ENCODE results near the gene C19orf44.
A peak's percentile ranks its signal among the peaks of the same experiment; 100 is the strongest.
"Not testable (repeated sequence)": the region's sequence is repeated elsewhere in the genome, so short reads cannot be mapped to it uniquely, and the experiment has no call there.

C19orf44 gene

DNA sequence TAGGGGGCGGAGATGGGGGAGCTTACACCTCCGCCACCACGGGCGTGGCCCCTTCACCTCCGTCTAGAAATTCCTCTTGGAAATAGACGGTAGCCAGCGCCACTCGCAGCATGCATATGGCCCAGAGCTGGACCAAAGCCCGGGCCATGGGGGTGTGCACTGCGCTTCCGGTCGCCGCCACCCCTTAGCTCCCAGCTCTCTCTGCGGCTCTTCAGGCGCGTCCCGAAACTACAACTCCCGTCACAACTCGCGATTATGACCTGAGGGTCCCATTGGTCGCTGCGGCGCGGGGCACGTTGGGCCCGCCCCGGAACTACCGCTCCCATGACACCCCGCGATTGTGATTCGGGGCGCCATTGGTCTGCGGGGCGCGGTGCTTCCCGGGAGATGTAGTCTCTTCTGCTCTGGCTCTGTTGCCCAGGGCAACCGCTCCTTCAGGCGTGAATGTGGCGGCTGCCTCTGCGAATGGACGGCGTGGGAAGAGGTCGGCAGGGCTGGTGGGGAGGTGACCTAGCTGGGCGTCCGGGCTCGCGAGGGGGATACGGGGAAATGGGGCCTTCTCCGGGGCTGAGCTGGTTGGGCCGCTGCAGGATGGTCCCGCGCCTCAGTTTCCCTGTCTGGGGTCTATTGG is at the start of gene C19orf44, which contains the start of gene CALR3:
Gene C19orf44 (plus strand): TSS at position 413 of the 631 bp plus-strand sequence. CDS start 4,399 bp downstream, outside the sequence.
Gene CALR3 (minus strand): TSS at position 186 of the 631 bp plus-strand sequence. CDS start 38 bp downstream, at position 148.
- DNase-seq, result peak; percentile 99

DNA sequence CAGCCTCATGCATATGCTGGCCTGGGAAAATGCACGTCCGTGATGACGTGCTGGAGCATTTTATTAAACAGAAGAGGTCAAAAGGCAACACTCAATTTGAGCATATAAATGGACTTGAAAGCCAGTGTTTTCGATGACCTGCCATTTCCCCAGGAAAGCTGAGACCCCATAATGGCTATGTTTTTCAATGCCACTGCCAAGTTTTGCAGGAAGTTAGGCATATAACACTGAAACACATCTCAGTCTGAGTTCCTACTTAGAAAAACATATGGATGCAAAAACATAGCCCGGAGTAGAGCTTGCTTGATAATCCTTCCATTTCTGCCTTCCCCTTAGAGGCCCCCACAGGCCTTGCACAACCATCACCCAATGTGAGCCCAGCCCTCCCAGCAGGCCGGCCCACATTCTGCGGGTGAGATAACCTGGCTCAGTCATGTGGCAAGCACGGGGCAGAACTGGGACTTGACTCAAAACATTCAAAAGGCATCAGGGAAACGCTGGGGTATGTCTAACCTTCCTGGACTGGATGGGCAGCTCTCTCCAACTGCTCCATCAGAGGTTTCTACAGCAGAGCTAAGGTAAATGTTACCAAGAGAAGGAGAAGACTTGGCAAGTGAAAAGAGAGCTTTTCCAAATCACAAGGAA is 49.3 kb upstream of the C19orf44 start:
- DNase-seq, result peak; percentile 78

- DNase-seq, result not testable (repeated sequence)
These were observed 47.3 kb upstream of the C19orf44 start for GRCh38 chr19:16448872-16449271.

DNA sequence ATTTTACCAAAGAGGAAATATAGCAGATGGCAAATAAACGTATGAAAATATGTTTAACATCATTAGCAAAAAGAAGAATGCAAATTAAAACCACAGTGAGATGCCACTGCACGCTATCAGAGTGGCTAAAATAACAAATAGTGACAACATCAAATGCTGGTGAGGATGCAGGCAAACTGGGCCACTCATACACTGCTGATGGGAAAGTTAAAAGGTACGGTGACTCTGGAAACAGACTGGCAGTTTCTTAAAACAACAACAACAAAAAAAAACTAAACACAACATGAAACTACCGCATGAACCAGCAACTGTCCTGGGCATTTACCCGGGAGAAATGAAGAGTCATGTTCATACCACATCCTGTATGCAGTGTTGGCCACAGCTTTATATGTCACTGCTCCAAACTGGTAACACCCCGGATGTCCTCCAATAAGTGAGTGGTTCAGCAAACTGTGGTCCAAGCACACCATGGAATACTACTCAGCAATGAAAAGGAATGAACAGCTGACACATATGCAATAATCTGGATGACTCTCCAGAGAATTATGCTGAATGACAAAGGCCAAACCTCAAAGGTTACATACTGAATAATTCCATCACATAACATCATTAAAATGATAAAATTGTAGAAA is 46.7 kb upstream of the C19orf44 start:
- no peak for DNase-seq

- peak; percentile 97 for DNase-seq
These were observed 43.9 kb upstream of the C19orf44 start for GRCh38 chr19:16452325-16452724.

DNA sequence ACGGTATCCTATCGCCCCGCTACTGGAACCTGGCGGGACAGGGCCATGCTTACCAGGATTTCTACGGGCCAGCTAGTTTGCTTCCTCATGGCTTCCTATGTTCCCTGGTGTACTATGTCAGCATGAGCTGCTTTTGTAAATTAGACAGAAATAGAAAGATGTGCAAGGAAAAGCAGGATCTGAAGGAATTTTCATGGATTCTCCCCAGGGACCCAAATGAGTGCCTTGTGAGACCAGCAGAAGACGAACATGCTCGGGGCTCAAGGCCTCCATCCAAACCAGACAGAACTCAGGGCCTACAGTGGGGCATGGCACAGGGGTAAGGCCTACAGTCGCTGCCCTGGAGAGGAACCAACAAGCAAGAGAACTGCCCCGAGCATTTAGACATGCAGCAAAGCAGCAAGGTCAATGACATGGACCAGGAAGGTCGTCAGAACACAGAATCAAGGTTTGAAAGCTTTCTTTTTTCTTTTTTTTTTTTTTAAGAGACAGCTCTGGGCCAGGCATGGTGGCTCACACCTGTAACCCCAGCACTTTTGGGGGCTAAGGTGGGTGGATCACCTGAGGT is 41.8 kb upstream of the C19orf44 start:
- no peak for DNase-seq

DNA sequence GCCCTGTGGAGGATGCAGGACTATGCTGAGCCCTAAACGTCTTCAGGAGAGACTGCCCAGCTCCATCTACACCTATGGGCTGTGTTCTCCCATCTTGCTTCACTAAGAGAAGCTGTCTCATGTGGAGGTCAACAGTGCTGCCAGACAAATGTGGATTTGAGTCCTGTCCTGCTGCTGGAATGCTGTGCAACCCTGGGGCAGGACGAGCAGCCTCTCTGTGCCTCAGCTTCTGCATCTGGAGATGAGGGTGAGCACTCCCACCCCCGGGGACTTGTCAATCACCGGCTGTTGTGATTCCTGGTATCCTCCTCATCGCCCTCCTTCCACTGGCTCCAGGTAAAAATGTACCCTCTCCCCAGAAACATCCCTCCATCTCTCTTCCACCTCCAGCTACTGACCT is 40.7 kb upstream of the C19orf44 start:
- DNase-seq, result no peak

GRCh38 chr19:16456652-16457194 is 39.5 kb upstream of the C19orf44 start:
- DNase-seq, result no peak

GRCh38 chr19:16457195-16457953 is 38.8 kb upstream of the C19orf44 start:
- no peak for DNase-seq

- no peak for DNase-seq
These were observed 38.3 kb upstream of the C19orf44 start for GRCh38 chr19:16457954-16458331.

DNA sequence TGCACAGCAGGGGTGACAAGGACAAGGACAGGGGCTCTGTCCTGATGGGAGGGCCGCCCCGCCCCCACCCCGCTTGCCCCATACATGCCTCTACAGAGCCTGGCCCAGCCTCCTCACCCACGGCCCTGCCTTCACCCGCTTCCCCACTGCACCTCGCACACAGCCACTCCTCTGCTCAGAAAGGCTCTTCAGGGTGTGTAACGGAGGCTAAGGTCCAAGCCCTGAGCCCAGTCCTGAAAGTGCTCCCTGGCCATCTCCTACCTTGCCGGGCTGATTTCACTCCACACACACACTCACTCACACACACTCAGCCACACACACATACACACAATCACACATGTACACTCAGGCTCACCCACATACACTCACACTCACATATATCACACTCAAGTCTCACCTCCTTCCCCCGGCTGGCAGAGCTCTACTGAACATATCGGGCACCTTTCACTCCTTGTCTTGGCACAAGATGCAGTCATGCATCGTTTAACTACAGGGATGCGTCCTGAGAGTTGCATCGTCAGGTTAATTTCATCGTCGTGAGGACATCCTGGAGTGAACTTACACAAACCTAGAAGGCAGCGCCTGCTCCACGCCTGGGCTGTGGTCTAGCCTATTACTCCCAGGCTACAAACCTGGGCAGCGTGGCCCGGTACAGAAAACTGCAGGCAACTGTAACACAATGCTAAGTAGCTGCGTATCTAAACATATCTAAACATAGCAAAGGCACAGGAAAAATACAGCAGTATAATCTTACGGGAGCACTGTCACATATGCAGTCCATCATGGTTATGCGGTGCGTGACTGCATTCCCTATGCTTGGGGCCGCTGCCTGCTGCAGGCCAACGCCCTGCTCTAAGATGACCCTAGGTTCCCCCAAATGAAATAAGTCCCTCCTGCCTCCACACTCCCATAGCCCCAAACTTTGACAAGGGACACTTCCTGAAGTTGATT is 37.5 kb upstream of the C19orf44 start:
- no peak for DNase-seq

- no peak for DNase-seq
These were observed 36.5 kb upstream of the C19orf44 start for GRCh38 chr19:16459680-16460079.

GRCh38 chr19:16460454-16460853 is 35.7 kb upstream of the C19orf44 start:
- DNase-seq, result no peak

DNA sequence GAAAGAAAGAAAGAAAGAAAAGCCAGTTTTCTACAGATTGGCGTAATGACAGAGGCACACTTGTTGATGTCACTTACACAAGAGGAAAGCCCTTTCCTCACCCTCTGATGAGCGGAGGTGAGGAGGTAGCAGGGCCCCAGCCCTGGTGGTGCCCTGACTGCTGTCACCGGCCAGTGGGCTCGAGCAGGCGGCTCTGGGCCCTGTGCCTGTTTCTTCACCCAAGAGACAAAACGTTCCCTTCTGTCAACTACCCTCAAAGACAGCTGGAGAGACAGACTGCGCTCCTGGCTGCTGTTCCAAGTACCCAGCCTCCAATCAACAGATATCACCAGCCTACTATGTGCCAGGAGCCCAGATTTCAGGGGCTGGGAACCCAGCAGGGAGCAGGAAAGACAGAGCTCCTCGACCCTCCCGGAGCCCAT is 34.6 kb upstream of the C19orf44 start:
- no peak for DNase-seq

DNA sequence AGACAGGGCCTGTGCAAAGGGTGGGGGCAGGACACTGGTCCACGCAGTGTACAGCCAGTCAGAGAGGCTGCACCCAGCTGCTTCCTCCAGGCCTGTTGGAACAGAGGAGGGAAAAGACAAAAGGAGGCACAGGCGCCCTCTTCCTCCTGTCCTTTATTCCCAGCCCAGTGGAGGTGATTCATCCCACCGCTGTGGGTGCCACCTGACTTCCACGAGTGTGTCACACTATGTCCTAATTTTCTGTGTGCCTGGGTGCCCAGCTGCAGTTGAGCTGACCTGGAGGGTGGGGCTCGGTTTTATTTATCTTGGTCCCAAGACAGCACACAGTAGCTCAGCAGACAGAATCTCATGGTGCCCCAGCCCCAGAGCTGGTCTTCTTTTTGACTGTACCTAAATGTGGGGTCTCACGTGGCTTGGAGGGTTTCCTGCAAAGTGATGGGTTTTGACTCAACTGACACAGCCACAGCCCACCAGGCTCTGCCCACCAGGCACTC is 33.4 kb upstream of the C19orf44 start:
- no peak for DNase-seq

DNA sequence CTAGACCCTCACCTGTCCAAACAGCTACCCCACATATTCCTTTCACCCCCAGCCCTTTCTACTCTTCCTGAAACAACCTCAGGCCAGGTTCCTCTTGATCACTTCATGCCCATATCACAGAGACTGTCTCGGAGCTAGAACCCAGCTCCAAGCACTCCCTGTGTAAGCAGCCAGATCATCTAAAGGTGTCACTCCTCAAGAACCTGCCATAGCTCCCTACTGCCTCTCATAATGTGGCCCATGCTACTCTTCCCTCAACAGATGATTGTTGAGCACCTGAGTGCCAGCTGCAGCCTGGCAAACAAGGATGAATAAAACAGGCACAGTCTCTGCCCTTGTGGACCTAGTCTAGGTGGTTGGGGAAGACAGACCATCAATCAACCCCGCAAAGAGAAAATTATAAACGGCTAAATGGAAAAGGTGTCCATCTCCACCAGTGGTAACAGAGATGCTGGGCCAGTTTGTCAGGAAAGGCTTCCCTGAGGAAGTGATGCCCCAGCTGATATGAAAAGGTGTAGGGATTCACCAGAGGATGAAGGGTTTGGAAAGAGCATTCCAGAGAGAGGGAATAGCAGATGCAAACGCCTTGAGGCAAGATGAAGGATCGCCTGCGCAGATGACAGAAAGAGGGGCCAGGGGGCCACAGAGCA is 32.7 kb upstream of the C19orf44 start:
- DNase-seq, result no peak

GRCh38 chr19:16463991-16464575 is 32.1 kb upstream of the C19orf44 start:
- peak; percentile 87 for DNase-seq

GRCh38 chr19:16465239-16465638 is 31.0 kb upstream of the C19orf44 start:
- DNase-seq, result no peak

DNA sequence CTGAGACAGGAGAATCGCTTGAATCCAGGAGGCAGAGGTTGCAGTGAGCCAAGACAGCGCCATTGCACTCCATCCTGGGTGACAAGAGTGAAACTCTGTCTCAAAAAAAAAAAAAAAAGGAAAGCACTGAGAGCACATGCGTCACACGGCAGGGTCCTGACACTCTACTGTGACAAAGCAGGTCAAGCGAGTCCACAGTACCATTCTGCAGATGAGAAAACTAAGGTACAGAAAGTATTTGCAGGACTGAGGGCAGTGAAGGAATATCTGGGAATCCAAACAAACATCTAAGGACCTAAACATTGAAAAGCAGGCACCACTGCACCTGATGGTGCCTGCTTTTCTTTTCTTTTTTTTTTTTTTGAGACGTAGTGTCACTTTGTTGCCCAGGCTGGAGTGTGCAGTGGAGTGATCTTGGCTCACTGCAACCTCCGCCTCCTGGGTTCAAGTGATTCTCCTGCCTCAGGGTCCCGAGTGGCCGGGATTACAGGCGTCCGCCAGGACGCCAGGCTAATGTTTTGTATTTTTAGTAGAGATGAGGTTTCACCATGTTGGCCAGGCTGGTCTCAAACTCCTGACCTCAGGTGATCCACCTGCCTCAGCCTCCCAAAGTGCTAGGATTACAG is 29.3 kb upstream of the C19orf44 start:
- DNase-seq, result not testable (repeated sequence)

- no peak for DNase-seq
These were observed 28.6 kb upstream of the C19orf44 start for GRCh38 chr19:16467581-16467980.

Data from islet precursor cell (in vitro differentiated cells).